B cell (primary cell): ENCODE data around the gene CERT1. TPM values are rescaled to one million over a fixed set of nuclear protein-coding genes. Genes with fewer than 3 reads are reported as not detected.
"Not testable (repeated sequence)": the region's sequence is repeated elsewhere in the genome, so short reads cannot be mapped to it uniquely, and the experiment has no call there.

Source experiments
- ATAC-seq: fragments of 200-7000 bp; cut with Tn5 transposase; one replicate; pipeline ENCODE4 v1.10.0; 2021; ENCODE audit warnings: low read depth, mild to moderate bottlenecking, moderate number of reproducible peaks, moderate library complexity
- CTCF ChIA-PET: fragments of 350-600 bp; sonication (Branson Sonifier 250); formaldehyde crosslinking; loops from one replicate; lab custom pipeline; 2021; ENCODE audit warnings: antibody characterized with exemption, inconsistent platforms; lab: Charles Lee
- POLR2A ChIA-PET: fragments of 350-600 bp; sonication (Branson Sonifier 250); formaldehyde crosslinking; loops from one replicate; lab custom pipeline; 2021; ENCODE audit warnings: antibody characterized with exemption; lab: Charles Lee
- DNase-seq: peaks from one replicate; pipeline ENCODE4 v3.0.0; 2013
- H2AFZ ChIP-seq: 2 replicates; pipeline ENCODE4 v1.6.1; 2012; ENCODE audit warnings: mild to moderate bottlenecking, low read depth, low read length; ENCODE audit not compliant: insufficient read depth, poor library complexity, severe bottlenecking
- H3K27ac ChIP-seq, 2 donors: 1 replicate in 1 of 2; 2 replicates in 1 of 2; pipeline ENCODE4 v1.5.1; 2012 to 2013; ENCODE audit warnings: low read length in 2 of 2, mild to moderate bottlenecking in 2 of 2, moderate library complexity in 1 of 2
- H3K27me3 ChIP-seq, 4 experiments: fragments of 200-600 bp in 1 of 4; sonication (generic) in 1 of 4; replicated peaks in 1 of 4; 1 replicate in 2 of 4; 2 replicates in 2 of 4; pipeline versions ENCODE4 v1.6.1 to v1.7.0; 2013 to 2016; ENCODE audit warnings: low read length in 3 of 4, mild to moderate bottlenecking in 2 of 4, mixed read lengths in 1 of 4, moderate library complexity in 1 of 4; ENCODE audit not compliant: insufficient read depth in 4 of 4, control insufficient read depth in 3 of 4; ENCODE audit errors: control extremely low read depth in 1 of 4
- H3K36me3 ChIP-seq, 2 experiments: replicated peaks in 1 of 2; 1 replicate in 1 of 2; 2 replicates in 1 of 2; pipeline versions ENCODE4 v1.6.1 to v1.7.1; 2013; ENCODE audit warnings: low read length in 1 of 2; ENCODE audit not compliant: insufficient read depth in 2 of 2, control insufficient read depth in 1 of 2; ENCODE audit errors: control extremely low read depth in 1 of 2, extremely low read depth in 1 of 2
- H3K4me1 ChIP-seq, 2 donors: fragments of 200-600 bp in 1 of 2; sonication (generic) in 1 of 2; 1 replicate in 1 of 2; 2 replicates in 1 of 2; pipeline versions ENCODE4 v1.5.1 to v1.6.1; 2013 to 2017; ENCODE audit warnings: low read length in 2 of 2; ENCODE audit not compliant: control insufficient read depth in 2 of 2, insufficient read depth in 2 of 2
- H3K4me2 ChIP-seq: replicated peaks from 2 replicates; pipeline ENCODE3; 2012; ENCODE audit warnings: mild to moderate bottlenecking, low read depth, low read length; ENCODE audit not compliant: poor library complexity, severe bottlenecking
- H3K4me3 ChIP-seq, 5 experiments: fragments of 200-600 bp in 1 of 5; sonication (generic) in 1 of 5; 1 replicate in 3 of 5; 2 replicates in 2 of 5; pipeline versions ENCODE4 v1.5.1 to v1.7.0; 2011 to 2016; ENCODE audit warnings: low read length in 4 of 5, mild to moderate bottlenecking in 4 of 5, low read depth in 2 of 5, control low read depth in 1 of 5, moderate library complexity in 1 of 5; ENCODE audit not compliant: insufficient read depth in 1 of 5; ENCODE audit errors: control extremely low read depth in 1 of 5, extremely low read depth in 1 of 5
- H3K79me2 ChIP-seq: fragments of 200-600 bp; sonication (generic); one replicate; pipeline ENCODE4 v1.6.0; 2016; ENCODE audit warnings: low read length; ENCODE audit not compliant: control insufficient read depth, insufficient read depth
- H3K9ac ChIP-seq: fragments of 200-600 bp; sonication (generic); 2 replicates; pipeline ENCODE4 v1.6.1; 2017; ENCODE audit warnings: mild to moderate bottlenecking, low read length, moderate library complexity
- H3K9me3 ChIP-seq, 3 donors: one replicate each; pipeline versions ENCODE4 v1.6.1 to v1.7.1; 2013; ENCODE audit warnings: low read length in 2 of 3; ENCODE audit not compliant: control insufficient read depth in 2 of 3, insufficient read depth in 1 of 3; ENCODE audit errors: control extremely low read depth in 1 of 3
- H4K20me1 ChIP-seq: 2 replicates; pipeline ENCODE4 v1.6.0; 2012; ENCODE audit warnings: mild to moderate bottlenecking, low read length; ENCODE audit not compliant: insufficient read depth, control insufficient read depth, poor library complexity, severe bottlenecking
- H3K27ac Mint-ChIP-seq: one replicate; pipeline ENCODE4 v1.8.0; 2021; ENCODE audit warnings: mixed read lengths
- H3K27me3 Mint-ChIP-seq: one replicate; pipeline ENCODE4 v1.8.0; 2021; ENCODE audit warnings: mixed read lengths
- H3K4me1 Mint-ChIP-seq: one replicate; pipeline ENCODE4 v1.8.0; 2021; ENCODE audit warnings: mixed read lengths
- H3K4me3 Mint-ChIP-seq: one replicate; pipeline ENCODE4 v1.8.0; 2021; ENCODE audit warnings: mixed read lengths
- H3K9me3 Mint-ChIP-seq: one replicate; pipeline ENCODE4 v1.8.0; 2022; ENCODE audit warnings: mixed read lengths; ENCODE audit not compliant: insufficient read depth
- EZH2 ChIP-seq: IDR thresholded peaks from 2 replicates; pipeline ENCODE4 v1.6.1; 2012; ENCODE audit warnings: borderline replicate concordance, low read depth, mild to moderate bottlenecking, moderate library complexity, low read length; ENCODE audit not compliant: insufficient read depth, poor library complexity, severe bottlenecking
- WGBS: methylation state at CpG from one replicate; pipeline ENCODE4 v1.1.5; 2013; ENCODE audit warnings: missing lambda C conversion rate; ENCODE audit not compliant: insufficient coverage; 5-methylcytosine and 5-hydroxymethylcytosine counted together
- intact Hi-C: fragments of 100-400 bp; cut with micrococcal nuclease; formaldehyde crosslinking; loops from one replicate; pipeline ENCODE4 v1.10.0; 2022
- polyA plus RNA-seq: library from polyadenylated mRNA; depleted of rRNA; stranded (reverse); fragments of >200 nt; gene quantifications from 2 replicates; pipeline ENCODE4 v1.2.3, GENCODE V29; 2012
- total RNA-seq, 2 donors: library from RNA; stranded (reverse); fragments of 120-200 nt in 1 of 2; gene quantifications; 1 replicate in 1 of 2; 2 replicates in 1 of 2; pipeline versions ENCODE4 v1.2.3 to v1.2.4, GENCODE V29; 2013 to 2022
- TF ChIP-seq, protein P1 (sequence below): fragments of 200-600 bp; IDR thresholded peaks from one replicate; pipeline ENCODE4 v1.8.0; 2022; ENCODE audit warnings: antibody characterized with exemption, mild to moderate bottlenecking

Gene CERT1
- total and polyA plus RNA-seq, 2 donors (not counting 1 experiment from before 2014, with no cell fraction given) = 13.7 to 60.5 TPM

DNA sequence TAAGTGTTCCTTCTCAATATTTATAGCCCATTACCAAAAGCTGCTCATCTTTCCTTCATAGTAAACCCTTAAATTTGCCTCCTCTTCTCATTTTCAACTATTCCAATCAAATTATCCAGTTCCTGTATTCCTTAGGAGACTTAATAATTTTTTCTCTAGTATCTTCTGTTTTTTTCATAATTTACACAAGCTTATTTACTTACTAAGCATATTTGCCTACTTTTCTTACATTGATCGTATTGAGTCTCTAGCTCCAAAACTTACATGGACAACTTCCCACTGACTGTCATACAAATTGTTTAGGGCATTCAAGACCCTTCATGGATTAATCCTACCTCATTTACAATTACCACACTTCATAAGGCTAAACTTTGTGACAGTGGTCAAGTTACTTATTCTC, 3.6 kb downstream of the CERT1 start:
- Histone ChIP-seq H3K27me3 (no peaks in the 10 kb centered on the region), H3K9ac (no peak overlapping the region), H3K4me1 (peaks cover 21 to 24% of the 10 kb centered on the region in 2 donors), H3K36me3 (peaks cover 3 to 12% of the 10 kb centered on the region in 2 experiments), H3K27ac (no peak overlapping the region), H3K4me2 (no peak overlapping the region), H4K20me1 (peaks cover 30% of the 10 kb centered on the region), H2AFZ (no peak overlapping the region), H3K79me2 (peaks cover 88% of the 10 kb centered on the region), H3K4me3 (no peak overlapping the region), H3K9me3 (peaks cover 0 to 4% (median 4%) of the 10 kb centered on the region in 3 donors)
- ATAC-seq (no peak), DNase-seq (no peak)
- POLR2A ChIA-PET = no interaction called here
- H3K9me3 Mint-ChIP-seq = peaks cover 3% of the 10 kb centered on the region
- CTCF ChIA-PET = interaction anchor here (1.3 kb wide), 1 partner anchor 13 kb away, joined by 3 read pairs; no protein-coding TSS in a partner anchor
- intact Hi-C loops = no loop called here
- no peak overlapping the region for H3K4me3 Mint-ChIP-seq
- TF ChIP-seq, protein P1, sequence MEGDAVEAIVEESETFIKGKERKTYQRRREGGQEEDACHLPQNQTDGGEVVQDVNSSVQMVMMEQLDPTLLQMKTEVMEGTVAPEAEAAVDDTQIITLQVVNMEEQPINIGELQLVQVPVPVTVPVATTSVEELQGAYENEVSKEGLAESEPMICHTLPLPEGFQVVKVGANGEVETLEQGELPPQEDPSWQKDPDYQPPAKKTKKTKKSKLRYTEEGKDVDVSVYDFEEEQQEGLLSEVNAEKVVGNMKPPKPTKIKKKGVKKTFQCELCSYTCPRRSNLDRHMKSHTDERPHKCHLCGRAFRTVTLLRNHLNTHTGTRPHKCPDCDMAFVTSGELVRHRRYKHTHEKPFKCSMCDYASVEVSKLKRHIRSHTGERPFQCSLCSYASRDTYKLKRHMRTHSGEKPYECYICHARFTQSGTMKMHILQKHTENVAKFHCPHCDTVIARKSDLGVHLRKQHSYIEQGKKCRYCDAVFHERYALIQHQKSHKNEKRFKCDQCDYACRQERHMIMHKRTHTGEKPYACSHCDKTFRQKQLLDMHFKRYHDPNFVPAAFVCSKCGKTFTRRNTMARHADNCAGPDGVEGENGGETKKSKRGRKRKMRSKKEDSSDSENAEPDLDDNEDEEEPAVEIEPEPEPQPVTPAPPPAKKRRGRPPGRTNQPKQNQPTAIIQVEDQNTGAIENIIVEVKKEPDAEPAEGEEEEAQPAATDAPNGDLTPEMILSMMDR = no peak
- TF ChIP-seq EZH2 = no peak
- WGBS = no CpG with 5 or more reads among the region's 1 CpG
- no peak overlapping the region for H3K27ac Mint-ChIP-seq
- H3K4me1 Mint-ChIP-seq = peaks cover 43% of the 10 kb centered on the region
- H3K27me3 Mint-ChIP-seq = no peaks in the 10 kb centered on the region

DNA sequence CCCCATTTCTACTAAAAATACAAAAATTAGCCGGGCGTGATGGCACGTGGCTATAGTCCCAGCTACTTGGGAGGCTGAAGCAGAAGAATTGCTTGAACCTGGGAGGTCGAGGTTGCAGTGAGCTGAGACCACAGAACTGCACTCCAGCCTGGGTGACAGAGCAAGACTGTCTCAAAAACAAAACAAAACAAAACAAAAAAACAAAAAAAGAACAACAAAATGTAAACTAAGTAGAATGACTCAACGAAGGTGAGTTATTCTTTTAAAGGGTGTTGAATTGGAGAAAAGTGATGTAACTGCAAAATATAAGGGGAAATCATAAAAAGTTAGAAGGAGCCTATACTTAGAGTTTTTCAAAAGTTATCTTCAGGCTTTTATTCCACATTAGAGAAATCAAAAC, 6.3 kb downstream of the CERT1 start:
- H2AFZ ChIP-seq, H3K27me3 ChIP-seq, H3K4me3 ChIP-seq, H3K27me3 Mint-ChIP-seq, CTCF ChIA-PET, H3K27ac Mint-ChIP-seq, H3K9me3 ChIP-seq, ATAC-seq, H3K4me3 Mint-ChIP-seq, H3K27ac ChIP-seq, H3K4me2 ChIP-seq, intact Hi-C loops, POLR2A ChIA-PET, H3K9ac ChIP-seq, DNase-seq, H3K9me3 Mint-ChIP-seq: not testable (repeated sequence)
- peaks cover 85% of the 10 kb centered on the region for H3K79me2 ChIP-seq
- H3K4me1 Mint-ChIP-seq = peaks cover 30% of the 10 kb centered on the region
- WGBS = 33% methylated on average over 1 of the region's 5 CpGs
- H3K36me3 ChIP-seq = peaks cover 3 to 12% of the 10 kb centered on the region in 2 experiments
- peaks cover 49% of the 10 kb centered on the region for H4K20me1 ChIP-seq
- H3K4me1 ChIP-seq = peaks cover 9 to 13% of the 10 kb centered on the region in 2 donors

DNA sequence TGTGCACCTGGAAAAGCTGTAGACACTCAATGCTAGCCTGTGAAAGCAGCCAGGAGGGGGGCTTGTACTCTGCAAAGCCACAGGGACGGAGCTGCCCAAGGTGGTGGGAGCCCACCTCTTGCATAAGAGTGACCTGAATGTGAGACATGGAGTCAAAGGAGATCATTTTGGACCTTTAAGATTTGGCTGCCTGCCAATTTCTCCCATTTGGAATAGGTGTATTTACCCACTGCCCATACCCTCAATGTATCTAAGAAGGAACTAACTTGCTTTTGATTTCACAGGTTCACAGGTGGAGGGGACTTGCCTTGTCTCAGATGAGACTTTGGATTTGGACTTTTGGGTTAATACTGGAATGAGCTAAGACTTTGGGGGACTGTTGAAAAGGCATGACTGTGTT, 12.6 kb downstream of the CERT1 start:
- ATAC-seq, H3K4me2 ChIP-seq, CTCF ChIA-PET, H3K9ac ChIP-seq, H3K9me3 Mint-ChIP-seq, H3K27me3 ChIP-seq, H3K4me1 ChIP-seq, H3K4me3 ChIP-seq, H3K27ac Mint-ChIP-seq, DNase-seq, H3K9me3 ChIP-seq, H3K4me1 Mint-ChIP-seq, H3K4me3 Mint-ChIP-seq, POLR2A ChIA-PET, intact Hi-C loops, H3K27ac ChIP-seq, H2AFZ ChIP-seq, H3K27me3 Mint-ChIP-seq: not testable (repeated sequence)
- Histone ChIP-seq H3K79me2 (peaks cover 58% of the 10 kb centered on the region), H4K20me1 (peaks cover 30% of the 10 kb centered on the region), H3K36me3 (peaks cover 0 to 26% of the 10 kb centered on the region in 2 experiments)
- no CpG with 5 or more reads among the region's 1 CpG for WGBS
